OCI-LY3 (cell line): ENCODE data around the gene ANKS1A.

Source experiments
- CTCF ChIP-seq: fragments of 200-600, 300-600 bp; sonication (generic); IDR thresholded peaks from 2 replicates; pipeline ENCODE4 v1.5.1; 2014; ENCODE audit warnings: antibody characterized with exemption, low read length, low read depth
- EZH2phosphoT487 ChIP-seq: fragments of 200-600 bp; shearing (Covaris generic); IDR thresholded peaks from 2 replicates; pipeline ENCODE4 v1.6.1; 2018; ENCODE audit warnings: antibody characterized with exemption, mixed run types, low read depth

- no peak for TF ChIP-seq CTCF
- no peak for TF ChIP-seq EZH2phosphoT487
Observed at GRCh38 chr6:35056952-35057351, 167.9 kb downstream of the ANKS1A start.
